ENCODE data around the gene NAA10. TPM values are rescaled to one million over a fixed set of nuclear protein-coding genes. Genes with fewer than 3 reads are reported as not detected.

The NAA10 gene
- total RNA-seq, 4 donors from 2014 or later, result 48.0 to 152 (median 73.8) TPM

DNA sequence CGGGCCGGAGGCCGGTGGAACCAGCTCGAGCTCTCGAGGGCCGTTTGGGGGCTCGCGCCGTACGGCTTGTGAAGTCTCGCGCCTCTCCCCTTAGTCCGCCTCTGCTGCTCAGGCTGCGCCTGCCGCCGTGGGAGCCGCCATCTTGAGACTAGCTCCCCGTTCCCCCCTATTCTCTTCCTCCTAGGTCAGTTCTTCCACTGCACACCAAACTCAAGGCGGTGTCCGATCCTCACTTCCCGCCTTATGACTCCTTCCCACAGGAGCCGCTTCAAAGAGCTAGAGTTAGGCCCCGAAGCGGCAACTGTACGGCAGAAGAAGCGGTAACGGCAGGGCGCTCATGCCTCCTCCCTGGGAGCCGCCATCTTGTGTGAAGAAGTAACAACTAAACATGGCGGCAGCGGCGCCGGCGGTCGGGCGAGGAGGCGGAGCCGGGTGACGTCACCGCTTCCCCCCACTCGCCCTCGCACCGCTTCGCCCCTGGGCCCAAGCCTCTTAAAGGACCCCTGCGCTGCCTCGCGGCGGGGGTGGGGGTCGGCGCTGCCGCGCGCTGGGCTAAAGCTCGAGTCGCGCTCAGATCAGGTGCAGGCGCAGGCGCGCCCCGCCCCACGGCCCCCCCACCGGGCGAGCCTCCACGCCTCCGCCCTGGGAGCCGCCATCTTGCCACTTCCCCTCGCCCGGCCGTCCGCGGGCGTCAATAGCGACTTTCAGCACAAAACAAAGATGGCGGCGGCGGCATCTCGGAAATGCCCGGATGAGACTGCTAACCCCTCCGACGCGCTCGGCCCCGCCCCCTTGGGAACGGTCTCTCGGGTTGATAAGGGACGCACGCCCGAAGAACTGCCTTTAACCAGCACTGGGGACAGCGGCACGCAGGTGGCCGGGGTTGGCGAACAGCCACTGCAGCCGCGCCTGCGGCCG, 36.9 kb upstream of the NAA10 start, which contains the start of gene HCFC1:
Gene HCFC1, minus strand, starts transcription at position 369 of the 918 bp plus-strand sequence. CDS start 978 bp downstream, outside the sequence.
- 19% methylated on average over 80 of the region's 96 CpGs; no CpG with 5 or more reads in 1 of the 2 donors for whole genome bisulfite sequencing, 2 donors
- H3K4me3 ChIP-seq, result peak within 1 kb of the TSS; percentile 64 to 95 (median 78)
- no peaks in the 10 kb centered on the region for H3K36me3 ChIP-seq
- no peaks in the 10 kb centered on the region for H3K27me3 ChIP-seq
- H3K27ac ChIP-seq, result peak within 1 kb of the TSS; percentile 95 to 98 (median 97)
- H3K9me3 ChIP-seq, result no peaks in the 10 kb centered on the region
- peak in 1 of 2 donors; percentile 63 for TF ChIP-seq EP300 (IDR thresholded peaks at IDR 0.05)
- TF ChIP-seq POLR2A (IDR thresholded peaks at IDR 0.05), result peak; percentile 20 to 29
- TF ChIP-seq, protein P1, sequence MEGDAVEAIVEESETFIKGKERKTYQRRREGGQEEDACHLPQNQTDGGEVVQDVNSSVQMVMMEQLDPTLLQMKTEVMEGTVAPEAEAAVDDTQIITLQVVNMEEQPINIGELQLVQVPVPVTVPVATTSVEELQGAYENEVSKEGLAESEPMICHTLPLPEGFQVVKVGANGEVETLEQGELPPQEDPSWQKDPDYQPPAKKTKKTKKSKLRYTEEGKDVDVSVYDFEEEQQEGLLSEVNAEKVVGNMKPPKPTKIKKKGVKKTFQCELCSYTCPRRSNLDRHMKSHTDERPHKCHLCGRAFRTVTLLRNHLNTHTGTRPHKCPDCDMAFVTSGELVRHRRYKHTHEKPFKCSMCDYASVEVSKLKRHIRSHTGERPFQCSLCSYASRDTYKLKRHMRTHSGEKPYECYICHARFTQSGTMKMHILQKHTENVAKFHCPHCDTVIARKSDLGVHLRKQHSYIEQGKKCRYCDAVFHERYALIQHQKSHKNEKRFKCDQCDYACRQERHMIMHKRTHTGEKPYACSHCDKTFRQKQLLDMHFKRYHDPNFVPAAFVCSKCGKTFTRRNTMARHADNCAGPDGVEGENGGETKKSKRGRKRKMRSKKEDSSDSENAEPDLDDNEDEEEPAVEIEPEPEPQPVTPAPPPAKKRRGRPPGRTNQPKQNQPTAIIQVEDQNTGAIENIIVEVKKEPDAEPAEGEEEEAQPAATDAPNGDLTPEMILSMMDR (IDR thresholded peaks at IDR 0.05), result no peak
- peak; percentile 79 to 85 for DNase-seq (ENCODE audit: low spot score in 2 of 2)
- H3K4me1 ChIP-seq, result peaks cover 0 to 46% (median 26%) of the 10 kb centered on the region in 4 donors

DNA sequence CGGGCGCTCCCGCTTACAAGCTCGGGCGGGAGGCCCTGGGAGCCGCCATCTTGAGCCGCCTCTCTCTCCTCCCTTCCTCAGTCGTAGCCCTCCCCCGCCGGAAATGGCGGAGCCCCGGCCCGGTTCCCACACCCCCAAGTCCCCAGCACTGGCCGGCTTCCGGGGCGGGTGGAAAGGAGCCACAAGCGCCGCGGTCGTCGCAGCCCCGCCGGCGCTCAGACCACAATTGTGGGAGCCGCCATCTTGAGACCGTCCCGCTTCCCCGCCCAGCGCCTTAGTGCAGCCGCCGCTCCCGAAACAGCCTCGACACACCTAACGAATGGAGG, 36.2 kb upstream of the NAA10 start:
- peak overlapping the region; percentile 95 to 98 (median 97) for H3K27ac ChIP-seq
- WGBS, 2 donors, result 14% methylated on average over 29 of the region's 34 CpGs; no CpG with 5 or more reads in 1 of the 2 donors
- peak overlapping the region; percentile 64 to 95 (median 78) for H3K4me3 ChIP-seq
- H3K27me3 ChIP-seq, result no peaks in the 10 kb centered on the region
- peaks cover 0 to 53% (median 32%) of the 10 kb centered on the region in 4 donors for H3K4me1 ChIP-seq
- no peaks in the 10 kb centered on the region for H3K9me3 ChIP-seq
- no peaks in the 10 kb centered on the region for H3K36me3 ChIP-seq
- DNase-seq (ENCODE audit: low spot score in 2 of 2), result peak; percentile 61 to 70
- TF ChIP-seq EP300 (IDR thresholded peaks at IDR 0.05) (peak in 1 of 2 donors; percentile 61), POLR2A (IDR thresholded peaks at IDR 0.05) (peak; percentile 44 to 62)
- TF ChIP-seq, protein P1 (IDR thresholded peaks at IDR 0.05), result no peak

- Histone ChIP-seq H3K27me3 (no peaks in the 10 kb centered on the region), H3K9me3 (no peaks in the 10 kb centered on the region), H3K4me1 (peaks cover 0 to 58% (median 34%) of the 10 kb centered on the region in 4 donors), H3K36me3 (no peaks in the 10 kb centered on the region), H3K4me3 (peak overlapping the region; percentile 64 to 95 (median 78)), H3K27ac (peak overlapping the region; percentile 95 to 98 (median 97))
- 6 to 17% methylated on average over 3 to 49 of the region's 49 CpGs for WGBS, 2 donors
- DNase-seq (ENCODE audit: low spot score in 2 of 2), result peak in 1 of 2 donors; percentile 31
- TF ChIP-seq POLR2A (IDR thresholded peaks at IDR 0.05) (no peak), EP300 (IDR thresholded peaks at IDR 0.05) (no peak)
- TF ChIP-seq, protein P1 (IDR thresholded peaks at IDR 0.05), result no peak
Measured at GRCh38 chrX:153970357-153971123, 35.7 kb upstream of the NAA10 start.

- peak overlapping the region; percentile 95 to 98 (median 97) for H3K27ac ChIP-seq
- no peaks in the 10 kb centered on the region for H3K9me3 ChIP-seq
- H3K36me3 ChIP-seq, result no peaks in the 10 kb centered on the region
- TF ChIP-seq EP300 (IDR thresholded peaks at IDR 0.05), result no peak
- TF ChIP-seq, protein P1 (IDR thresholded peaks at IDR 0.05), result no peak
- no peak for TF ChIP-seq POLR2A (IDR thresholded peaks at IDR 0.05)
- DNase-seq (ENCODE audit: low spot score in 2 of 2), result no peak
- WGBS, 2 donors, result 0 to 15% methylated on average over 12 to 26 of the region's 26 CpGs
- H3K27me3 ChIP-seq, result no peaks in the 10 kb centered on the region
- peak overlapping the region; percentile 64 to 95 (median 78) for H3K4me3 ChIP-seq
- H3K4me1 ChIP-seq, result peaks cover 0 to 63% (median 34%) of the 10 kb centered on the region in 4 donors
Measured at GRCh38 chrX:153969904-153970356, 35.1 kb upstream of the NAA10 start.

Data from tibial nerve (tissue), 4 donors.